GM21529 (cell line): ENCODE data around the gene FGF16.
"Not testable (repeated sequence)": the region's sequence is repeated elsewhere in the genome, so short reads cannot be mapped to it uniquely, and the experiment has no call there.

ENCODE experiments used
- ATAC-seq: cut with Tn5 transposase; IDR thresholded peaks from one replicate; pipeline ENCODE4 v1.9.1; 2021; ENCODE audit not compliant: unreplicated experiment

Gene FGF16

GRCh38 chrX:77446908-77447652, at the start of gene FGF16:
TSS of gene FGF16 (plus strand) at chrX:77447389. CDS start at chrX:77447675, 286 bp downstream.
- no peak for ATAC-seq

DNA sequence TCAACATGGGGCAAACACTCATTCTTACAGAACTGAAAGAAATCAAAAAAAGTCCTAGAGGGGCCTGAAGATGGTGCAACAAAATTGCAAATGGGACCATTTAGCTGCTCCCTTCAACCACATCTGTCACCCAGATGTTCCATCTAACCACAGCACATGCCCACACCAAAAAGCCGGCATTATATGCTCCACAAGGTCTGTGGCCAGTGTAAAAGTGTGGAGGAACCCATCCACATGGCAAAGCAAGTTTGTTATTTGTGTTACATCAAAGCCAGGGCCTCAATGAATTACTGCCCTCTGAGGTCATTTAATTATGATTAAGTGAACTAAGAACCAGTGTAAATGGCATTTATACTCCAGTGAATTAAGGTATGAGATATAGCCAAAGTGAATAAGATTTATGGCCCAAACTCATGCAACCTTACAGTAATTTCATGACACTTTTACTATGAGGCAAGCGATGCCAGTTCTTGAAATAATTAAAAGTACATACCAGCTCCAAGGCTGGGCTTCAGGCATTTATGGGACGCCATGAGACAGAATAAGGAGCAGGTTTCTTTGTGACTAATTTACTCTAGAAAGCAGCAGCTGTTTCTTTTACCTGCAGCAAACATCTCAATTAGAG, 48.7 kb upstream of the FGF16 start:
- ATAC-seq = no peak

DNA sequence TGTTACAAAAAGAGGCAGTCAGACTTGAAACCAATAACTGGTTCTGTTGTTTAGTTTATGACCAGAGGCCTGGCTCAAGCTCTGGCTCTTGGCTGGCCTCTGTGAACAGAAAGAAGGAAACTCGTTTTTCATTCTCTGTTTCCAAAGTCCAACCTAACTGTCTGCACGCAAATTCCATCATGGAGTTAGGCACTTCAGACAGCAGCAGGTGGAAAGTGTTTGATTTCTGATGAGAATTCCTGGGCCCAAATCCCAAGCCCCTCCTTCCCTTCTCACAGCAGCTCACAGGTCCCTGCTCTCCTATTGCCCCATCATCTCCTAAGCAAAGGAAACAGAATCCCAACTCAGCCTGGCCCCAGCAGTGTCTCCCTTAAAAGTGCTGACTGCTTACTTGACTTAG, 42.8 kb upstream of the FGF16 start:
- ATAC-seq = no peak

DNA sequence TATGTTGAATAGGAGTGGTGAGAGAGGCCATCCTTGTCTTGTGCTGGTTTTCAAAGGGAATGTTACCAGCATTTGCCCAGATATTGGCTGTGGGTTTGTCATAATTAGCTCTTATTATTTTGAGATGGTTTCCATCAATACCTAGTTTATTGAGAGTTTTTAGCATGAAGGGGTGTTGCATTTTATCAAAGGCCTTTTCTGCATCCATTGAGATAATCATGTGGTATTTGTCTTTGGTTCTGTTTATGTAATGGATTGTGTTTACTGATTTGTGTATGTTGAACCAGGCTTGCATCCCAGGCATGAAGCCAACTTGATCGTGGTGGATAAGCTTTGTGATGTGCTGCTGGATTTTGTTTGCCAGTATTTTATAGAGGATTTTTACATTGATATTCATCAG, 39.4 kb upstream of the FGF16 start:
- not testable (repeated sequence) for ATAC-seq

DNA sequence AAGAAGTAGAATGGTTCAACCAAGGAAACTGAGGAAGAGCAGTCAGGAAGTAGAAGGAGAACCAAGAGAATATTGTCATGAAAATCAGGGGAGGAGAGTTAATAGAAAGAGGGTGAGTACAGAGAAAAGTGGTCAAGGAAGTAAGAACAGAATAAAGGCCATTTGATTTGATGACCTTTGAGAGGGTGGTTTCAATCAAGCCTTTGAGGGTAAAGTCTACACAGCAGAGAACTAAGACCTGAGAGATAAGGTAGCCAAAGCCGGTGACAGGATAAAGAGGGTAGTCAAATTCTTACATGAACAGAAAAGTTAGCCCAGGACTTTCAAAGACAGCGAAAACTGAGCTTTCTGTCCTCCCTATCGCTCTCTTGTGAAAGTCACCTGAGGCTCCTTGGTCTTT, 34.6 kb upstream of the FGF16 start:
- ATAC-seq = no peak

DNA sequence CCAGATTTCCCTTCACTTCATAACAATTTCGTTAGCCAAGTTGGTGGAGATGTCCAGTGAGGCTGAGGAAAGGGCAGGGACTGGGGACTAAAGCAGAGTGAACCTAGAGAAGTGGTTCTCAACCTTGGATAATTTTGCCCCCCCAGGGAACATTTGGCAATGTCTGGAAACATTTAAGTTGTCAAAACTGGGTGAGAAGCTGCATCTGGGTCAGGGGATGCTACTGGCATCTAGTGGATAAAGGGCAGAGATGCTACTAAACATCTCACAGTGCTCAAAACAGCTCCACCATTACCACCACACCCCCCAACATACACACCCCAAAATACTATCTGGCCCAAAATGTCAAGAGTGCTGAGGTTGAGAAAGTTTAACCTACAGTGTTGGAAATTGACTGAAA, 32.0 kb upstream of the FGF16 start:
- ATAC-seq = no peak

DNA sequence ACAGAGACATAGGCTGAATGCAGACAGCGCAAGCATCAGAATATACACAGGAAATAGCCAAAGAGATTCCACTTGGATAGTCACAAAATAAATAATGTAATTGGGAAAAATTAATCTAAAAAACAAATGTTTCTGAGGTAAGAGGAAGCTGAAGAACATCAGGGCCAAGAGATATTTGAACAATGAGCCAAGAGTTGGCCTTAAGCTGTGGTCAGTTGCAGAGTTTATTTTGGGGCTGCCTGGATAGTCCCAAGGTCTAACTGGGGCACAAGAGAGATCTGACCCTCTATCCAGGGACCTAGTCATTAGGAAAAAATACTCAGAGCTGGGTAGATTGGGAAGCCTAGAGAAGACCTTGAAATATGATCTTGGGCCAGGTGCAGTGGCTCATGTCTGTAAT, 31.3 kb upstream of the FGF16 start:
- no peak for ATAC-seq

GRCh38 chrX:77422891-77423648, 24.1 kb upstream of the FGF16 start:
- ATAC-seq = no peak

DNA sequence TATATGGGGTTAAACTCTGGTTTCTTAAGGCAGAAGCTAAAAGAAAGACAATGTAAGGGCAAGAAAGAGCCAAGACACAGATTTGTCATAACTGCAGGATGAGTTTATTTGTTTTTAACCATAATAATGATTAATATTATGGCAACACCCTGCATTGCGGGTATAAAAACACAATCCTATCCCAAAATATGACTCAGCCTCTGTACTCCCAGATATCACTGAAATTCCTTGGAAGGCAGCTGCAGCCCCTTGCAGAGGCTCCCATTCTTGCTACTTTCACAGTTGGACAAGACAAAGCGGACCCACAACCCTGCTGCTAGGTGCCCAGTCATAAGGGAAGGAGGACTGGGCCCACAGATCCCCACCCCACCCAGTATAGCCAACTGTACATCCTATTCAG, 20.4 kb upstream of the FGF16 start:
- no peak for ATAC-seq

DNA sequence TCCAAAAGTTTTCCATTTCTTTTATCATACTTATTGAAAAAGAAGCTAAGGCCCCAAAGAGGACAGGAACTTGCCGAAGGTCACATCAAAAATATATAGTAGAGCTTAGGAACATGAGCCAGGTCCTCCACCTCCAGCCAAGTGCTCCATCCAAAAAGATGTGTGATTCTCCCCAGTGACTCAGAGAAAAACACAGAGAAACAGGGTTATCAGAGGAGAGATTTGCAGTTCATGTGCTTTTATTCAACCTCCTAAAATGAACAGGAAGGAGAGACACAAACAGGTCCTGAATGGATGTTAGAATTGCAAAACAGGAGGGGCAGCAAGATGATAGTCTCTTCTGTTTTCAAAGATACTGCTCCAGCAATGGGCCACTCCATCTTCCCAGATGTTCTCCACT, 19.6 kb upstream of the FGF16 start:
- no peak for ATAC-seq

- ATAC-seq = no peak
Measured at GRCh38 chrX:77428551-77428950, 18.6 kb upstream of the FGF16 start.

DNA sequence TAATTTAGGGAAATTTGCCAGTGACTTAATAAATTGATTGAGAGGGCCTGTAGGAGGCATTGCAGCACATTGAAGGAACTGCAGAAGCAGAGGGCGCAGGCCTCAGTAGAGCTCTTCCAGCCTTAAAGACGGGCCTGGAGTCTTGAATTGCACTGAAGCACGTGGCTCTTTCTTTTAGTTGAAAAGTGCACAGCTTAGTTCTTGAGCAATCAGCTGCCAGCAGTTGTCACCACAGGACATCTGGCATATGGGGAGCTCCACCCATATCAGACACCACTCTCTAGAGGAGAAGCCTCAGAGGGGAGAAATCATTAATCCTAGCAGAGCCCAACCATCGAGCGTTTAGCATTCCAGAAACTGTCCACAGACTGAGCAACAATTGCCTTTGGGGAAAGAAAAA, 16.0 kb upstream of the FGF16 start:
- ATAC-seq = no peak

GRCh38 chrX:77433001-77433400, 14.2 kb upstream of the FGF16 start:
- no peak for ATAC-seq

DNA sequence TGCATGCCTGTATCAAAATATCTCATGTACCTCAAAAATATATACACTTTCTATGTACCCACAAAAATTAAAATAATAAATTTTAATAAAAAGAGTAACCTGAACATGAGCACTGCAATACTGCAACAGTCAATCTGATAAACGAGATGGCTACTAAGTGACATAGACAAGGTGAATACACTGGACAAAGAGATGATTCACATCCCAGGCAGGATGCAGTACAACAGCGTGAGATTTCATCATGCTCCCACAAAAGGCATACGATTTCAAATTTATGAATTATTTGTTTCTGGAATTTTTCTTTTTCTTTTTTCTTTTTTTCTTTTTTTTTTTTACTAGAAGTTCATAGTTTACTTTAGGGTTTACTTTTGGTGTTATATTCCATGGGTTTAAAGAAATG, 12.2 kb upstream of the FGF16 start:
- ATAC-seq = no peak

DNA sequence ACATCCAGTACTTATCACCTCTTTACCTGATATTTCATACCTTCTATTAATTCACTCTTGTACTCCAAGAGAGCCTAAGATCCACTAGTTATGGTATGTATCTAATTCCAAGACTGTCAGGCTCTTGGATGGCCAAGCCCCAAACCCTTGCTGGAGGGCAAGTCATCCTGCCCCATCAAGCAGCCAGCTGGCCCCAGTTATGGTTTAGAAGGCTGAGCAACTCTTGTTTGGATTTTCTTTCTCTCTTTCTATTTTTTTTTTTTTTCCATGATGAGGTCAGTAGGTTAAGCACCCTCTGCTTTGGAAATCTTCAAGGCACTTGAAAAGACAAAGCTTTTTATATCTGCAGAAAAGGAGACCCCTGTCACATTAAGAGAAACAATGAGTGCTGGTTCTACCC, 10.9 kb upstream of the FGF16 start:
- ATAC-seq = no peak

DNA sequence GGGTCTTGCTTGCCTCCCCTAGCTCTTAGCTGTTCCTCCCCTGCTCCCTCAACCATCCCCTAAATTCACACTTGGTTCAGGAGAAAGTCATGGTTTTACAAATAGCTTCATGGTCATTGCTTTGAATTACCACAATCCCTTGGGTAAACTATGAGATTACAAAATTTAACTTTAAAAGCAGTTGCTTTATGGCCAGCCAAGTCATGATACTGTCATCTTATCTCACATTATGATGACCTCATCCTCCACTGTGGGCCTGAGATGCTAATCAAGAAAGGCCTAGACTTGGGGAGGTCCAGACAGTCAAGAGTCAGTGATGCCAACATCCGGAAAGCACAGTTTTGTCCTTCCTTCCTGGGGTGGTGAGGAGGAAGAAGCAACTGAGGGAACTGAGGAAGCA, 10.5 kb upstream of the FGF16 start:
- no peak for ATAC-seq

DNA sequence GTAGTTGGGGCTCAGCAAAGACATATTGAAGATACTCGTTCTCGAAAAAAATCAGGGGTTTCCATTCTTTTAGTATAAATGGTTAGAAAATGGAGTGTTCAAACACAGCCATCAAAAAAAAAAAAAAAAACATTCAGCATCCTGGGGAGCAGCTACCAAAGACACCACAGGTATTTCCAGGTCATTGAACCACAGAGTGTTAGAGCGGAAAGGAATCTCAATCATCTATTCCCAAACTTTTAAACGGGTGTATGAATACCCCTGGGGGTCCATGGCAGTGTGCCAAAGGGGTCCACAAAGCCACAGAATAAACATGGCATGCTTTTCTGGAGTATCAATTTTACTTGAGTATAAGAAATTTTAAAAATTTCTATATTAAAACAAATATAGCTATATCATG, 6.9 kb upstream of the FGF16 start:
- no peak for ATAC-seq

GRCh38 chrX:77441033-77441432, 6.2 kb upstream of the FGF16 start:
- no peak for ATAC-seq

DNA sequence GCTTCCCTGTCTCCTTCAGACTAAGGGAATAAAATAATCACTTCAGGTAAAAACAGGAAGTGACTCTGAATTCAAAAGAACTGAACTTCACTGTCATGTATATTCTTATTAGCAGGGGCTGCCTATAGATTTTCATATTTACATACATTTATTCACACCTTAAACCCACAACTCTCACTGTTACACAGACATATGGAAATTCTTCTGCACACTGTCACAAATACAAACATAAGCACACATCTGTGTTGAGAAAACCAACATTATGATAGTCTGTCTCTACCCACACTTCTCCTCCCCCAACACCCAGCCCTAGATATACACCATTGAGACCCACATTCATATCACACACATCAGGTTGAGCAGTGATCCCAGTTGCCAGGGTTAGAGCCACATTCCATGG, 5.7 kb upstream of the FGF16 start:
- no peak for ATAC-seq

- no peak for ATAC-seq
Measured at GRCh38 chrX:77442728-77443127, 4.5 kb upstream of the FGF16 start.

DNA sequence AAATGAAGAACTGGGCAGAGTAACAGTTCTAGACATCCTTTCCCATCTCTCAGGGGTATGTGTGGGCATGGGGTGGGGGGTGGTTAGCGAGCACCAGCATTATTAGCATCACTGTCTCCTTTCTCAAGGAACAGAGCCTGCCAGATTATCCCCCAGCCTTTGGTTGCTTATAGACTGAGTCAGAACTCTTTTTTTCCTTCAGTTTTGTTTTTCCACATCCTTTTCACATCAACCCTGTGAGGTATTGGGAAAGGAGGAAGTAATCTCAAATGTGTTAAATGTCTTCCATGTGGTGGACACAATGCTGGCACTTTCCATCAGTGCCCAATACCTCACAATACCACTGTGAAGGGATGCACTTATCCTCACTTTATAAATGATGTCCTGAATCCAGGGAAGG, 3.1 kb upstream of the FGF16 start:
- ATAC-seq = no peak

DNA sequence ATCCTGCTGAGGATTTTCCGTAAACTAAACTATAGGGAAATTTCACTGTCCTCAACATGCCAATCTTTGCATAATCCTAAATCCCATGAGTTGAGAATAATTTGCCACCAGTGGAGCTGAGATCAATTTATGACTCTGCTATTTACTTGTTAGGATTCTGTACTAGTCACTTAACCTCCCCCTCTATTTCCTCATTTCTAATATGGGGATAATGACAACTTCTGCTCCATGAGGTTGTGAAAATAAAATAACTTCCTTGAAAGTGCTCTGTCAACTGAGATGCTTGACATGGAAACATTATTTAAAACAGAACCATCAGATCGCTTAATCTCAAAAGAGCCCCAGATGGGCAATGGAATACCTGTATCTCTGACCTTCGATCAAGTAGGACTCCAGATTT, 2.6 kb upstream of the FGF16 start:
- no peak for ATAC-seq
